TTC549 (cell line): Measurements from ENCODE around the gene DNAJC11.
"Not testable (repeated sequence)": the region's sequence is repeated elsewhere in the genome, so short reads cannot be mapped to it uniquely, and the experiment has no call there.

Experiments
- FAIRE-seq: peaks from 2 replicates; lab custom pipeline; 2012; peaks lifted over from hg19 to GRCh38; lab: Jason Lieb, UNC

DNAJC11 gene

DNA sequence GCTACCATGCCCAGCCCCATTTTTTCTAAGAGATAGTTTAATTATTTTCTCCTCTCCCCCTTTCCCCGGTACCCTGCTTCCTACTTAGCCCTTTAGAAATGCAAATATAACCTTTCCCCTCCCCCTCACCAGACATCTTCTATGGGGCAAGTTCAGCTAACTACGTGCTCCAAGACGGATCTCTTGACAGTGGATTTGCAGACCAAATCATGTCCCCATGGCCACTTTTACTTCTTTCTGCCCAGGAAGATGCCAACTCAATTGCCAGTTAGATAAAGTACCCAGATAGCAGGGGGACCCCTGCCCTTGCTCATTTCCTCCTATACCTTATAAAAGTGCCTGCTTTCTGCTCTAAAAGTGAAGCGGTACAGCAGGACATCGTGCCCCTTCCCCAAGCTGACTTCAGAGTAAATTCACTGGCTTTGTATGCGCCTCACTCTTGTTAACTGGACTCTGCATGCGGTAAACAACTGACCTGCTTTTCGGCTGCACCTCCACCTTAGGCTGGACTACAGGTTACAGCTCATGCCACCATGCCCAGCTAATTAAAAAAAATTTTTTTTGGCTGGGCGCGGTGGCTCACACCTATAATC, 7.4 kb downstream of the DNAJC11 start:
- no peak for FAIRE-seq

DNA sequence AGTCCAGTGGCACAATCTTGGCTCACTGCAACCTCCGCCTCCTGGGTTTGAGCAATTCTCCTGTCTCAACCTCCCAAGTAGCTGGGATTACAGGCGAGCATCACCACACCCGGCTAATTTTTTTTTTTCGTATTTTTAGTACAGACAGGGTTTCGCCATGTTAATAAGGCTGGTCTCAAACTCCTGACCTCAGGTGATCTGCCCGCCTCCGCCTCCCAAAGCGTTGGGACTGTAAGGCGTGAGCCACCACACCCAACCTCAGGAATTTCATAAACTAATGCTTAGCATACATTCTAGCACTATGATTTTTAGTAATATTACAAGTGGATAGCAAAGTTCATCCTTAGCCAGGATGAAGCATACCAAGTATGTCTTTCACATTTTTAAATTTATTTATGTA, 8.7 kb downstream of the DNAJC11 start:
- FAIRE-seq = no peak

DNA sequence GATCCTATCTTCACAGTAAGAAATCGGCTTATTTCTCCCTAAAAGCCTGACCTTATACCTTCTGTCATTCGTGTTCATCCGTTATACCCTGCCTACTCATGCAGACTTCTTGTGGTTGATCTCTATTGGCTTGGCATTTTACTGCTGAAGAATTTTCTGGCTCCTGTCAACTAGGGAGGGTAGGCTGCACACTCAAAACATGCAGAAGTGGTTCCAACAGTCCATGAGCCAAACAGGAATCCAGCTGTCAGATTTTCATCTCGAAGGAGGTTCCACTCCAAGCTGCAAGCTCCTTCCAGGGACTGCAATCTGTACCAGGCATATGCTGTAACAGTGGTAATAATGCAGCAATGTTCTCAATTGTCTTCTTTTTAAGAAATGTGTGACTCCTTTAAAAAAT, 10.1 kb downstream of the DNAJC11 start:
- no peak for FAIRE-seq

DNA sequence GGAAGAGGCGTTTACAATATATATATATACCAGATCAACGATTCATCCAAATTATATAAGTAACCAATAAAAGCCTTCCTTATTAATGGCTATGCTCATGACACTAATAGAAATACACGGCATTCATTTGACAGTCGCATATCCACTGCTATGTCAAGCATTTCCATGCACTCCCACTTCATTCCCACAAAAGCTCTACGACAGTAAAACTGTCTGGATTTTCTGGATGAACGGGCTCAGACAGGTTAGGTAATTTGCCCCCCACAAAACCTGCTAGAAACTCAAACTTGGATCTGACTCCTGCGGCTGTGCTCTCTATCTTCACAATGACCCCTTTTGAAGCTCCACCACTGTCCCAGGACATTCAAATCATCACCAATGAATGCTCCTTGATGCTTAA, 11.4 kb downstream of the DNAJC11 start:
- no peak for FAIRE-seq

DNA sequence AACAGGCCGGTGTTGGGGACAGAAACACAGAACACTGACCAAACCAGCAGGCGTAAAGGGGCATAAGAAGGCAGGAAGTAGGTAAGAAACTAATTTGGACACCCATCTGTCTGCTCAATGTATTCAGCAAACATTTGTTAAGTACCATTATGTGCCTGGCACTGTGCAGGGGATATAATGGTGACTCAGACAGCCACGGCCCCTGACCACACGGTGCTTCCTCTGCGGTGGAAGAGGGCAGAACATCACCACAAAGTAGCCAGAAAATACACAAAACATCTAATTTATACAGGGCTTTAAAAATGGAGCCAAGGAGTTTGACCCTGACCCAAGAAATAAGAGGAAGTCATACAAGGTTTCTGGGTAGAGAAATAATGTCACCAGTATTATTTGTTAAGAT, 12.9 kb downstream of the DNAJC11 start:
- no peak for FAIRE-seq

DNA sequence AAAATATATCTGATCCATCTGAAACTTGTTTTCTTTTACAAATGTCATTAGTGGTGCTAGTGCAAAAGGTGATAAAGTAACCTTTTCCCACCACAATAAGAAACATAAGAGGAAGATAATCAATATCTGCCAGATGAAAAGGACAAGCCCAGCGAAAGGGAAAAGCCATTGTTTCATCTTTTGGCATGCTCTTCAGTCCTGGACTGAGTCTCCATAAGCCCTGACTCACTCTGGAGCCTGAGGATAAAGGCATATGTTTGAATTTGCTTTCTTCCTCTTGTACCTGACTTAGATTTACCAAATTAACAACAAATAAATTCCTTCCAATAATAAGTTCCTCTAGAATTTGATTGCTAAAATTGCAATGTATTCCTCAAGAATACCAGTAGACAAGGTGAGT, 13.6 kb downstream of the DNAJC11 start:
- no peak for FAIRE-seq

DNA sequence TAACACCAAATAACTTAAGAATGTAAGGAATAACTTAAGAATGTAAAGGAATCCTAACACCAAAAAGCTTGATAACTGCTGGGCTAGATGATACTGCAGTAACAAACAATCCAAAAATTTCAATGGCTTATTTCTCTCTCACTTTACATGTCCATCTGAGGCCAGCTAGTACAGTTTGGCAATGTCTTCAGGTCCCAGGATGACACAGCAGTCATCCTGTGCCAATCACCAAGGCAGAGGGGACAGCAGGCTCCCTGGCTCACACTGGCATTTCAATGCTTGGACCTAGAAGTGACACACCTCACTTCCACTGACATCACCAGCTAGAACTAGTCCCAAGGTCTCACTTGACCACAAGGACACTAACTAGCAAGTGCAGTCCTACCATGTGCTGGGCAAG, 15.3 kb downstream of the DNAJC11 start:
- no peak for FAIRE-seq

DNA sequence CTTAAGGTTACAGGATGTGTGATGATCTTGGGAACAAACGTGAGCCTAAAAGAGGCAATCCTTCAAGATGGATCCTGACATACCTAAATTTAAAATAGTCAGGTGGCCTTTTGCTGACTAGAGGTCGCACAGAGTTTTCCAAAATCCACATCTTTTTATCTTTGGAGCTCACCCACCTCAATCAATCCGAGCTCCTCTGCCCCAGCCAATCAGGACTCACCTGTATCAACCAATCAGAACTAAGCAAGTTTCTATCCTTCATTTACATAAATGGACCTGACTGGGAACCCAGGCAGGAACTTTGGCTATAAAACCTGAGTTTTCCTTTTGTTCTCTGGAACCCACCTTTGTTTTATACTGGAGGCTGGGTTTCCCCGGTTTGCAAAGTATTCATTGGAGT, 16.2 kb downstream of the DNAJC11 start:
- no peak for FAIRE-seq

DNA sequence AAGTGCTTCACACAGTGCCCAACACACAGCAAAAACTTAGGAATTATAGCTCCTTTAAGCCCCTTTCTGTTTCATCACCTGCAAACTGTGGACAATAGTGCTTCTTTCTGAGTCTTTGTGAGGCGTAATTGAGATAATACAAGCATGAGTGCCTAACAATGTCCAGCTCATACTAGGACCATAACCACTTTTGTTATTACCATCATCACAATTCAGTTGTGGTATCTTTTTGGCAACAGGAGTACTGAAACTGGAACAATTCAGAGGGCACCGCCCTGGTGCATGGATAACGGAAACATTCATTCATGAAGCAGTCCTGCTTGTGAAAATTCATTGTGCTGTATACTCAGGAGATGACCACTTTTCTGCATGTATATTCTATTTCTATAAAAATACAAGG, 18.2 kb downstream of the DNAJC11 start:
- FAIRE-seq = no peak

DNA sequence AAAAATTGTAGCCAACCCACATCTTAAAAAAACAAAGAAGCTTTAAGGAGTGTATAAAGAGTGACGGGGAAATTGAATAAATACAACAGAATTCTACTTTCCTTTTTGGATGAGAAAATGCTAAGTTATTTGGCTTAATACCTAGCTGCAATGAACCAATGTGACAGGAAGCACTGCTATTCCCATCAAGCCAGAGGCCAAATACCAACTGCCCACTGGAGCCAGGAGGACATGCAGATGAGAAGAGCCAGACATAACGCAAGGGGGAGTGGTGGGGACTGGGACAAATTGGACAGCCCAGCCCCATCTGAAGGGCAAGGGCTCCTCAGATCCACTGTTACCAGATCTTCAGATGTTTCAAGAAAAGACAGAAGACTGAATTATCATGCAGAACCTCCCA, 25.7 kb downstream of the DNAJC11 start:
- no peak for FAIRE-seq

DNA sequence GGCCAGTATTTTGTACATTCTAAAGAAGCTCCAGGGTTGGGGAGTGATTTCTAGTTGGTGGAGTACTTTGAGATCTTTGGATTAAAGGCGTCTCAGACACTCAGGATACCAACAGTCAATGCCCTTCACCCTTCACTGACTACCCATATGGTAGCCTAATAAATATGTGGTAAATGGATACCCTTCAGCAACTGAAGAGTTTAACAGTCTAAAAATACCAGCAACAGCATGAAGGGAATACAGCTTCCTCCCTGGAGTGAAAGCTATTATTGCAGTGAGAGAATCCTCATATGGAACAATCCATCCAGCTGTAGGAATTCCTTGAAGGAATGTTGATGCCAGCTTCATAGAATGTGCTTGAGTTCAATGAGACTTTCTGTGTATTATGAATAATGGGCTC, 26.8 kb downstream of the DNAJC11 start:
- no peak for FAIRE-seq

DNA sequence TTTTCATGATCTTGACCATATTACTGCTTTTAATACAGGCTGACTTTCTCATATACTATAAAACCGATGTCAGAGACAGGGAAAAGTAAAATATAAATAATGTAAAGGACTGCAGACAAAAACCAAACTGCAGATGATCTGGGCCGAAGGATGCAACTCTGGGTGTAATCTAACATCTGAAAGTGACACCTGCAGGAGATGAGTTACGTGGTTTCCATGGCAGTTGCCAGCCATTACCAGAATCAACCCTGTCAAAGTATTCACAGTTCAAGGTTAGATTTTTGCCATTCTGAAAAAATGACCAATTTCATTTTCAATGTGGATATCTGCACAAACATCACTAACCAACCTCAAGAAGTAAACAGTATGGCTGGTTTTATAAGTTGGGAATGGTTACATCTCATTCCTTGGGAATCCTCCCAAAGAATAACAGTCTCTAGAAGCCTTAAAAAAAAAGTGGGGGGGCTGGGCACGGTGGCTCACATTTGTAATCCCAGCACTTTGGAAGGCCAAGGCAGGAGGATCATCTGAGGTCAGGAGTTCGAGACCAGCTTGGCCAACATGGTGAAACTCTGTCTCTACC, 27.7 kb downstream of the DNAJC11 start:
- FAIRE-seq = no peak

DNA sequence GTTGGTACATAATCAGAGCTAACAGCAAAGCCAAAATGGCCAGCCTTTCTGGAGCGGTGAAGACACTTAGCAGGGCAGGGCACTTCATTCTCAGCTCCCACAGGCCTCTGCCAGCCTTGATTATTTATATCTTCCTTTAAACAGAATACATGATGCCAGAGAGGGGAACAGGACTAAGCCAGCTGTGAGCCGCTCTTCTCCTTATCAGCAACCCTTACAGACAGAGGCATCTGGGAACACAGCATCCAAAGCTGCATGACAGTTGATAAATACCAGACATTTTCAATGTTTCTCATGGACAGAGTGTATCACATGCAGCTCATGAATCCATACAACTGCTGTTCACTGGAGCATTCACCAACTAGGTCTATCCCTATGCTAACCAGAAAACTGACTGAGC, 29.1 kb downstream of the DNAJC11 start:
- no peak for FAIRE-seq

DNA sequence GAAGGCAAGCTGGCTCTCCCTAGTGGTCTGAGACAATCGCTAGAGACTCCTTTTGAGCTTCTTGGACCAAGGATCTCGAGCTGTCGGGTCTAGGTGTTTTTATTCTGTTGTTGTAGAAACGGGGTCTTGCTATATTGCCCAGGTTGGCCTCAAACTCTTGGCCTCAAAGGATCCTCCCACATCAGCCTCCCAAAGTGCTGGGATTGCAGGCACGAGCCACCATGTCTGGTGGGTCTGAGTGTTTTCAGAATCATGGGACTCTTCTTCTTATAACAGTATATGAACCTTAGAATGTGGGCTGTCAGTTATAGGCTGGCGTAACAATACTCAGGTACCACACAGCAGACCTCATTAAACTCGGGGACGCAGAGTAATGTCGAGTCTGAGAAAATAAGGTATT, 33.1 kb downstream of the DNAJC11 start:
- no peak for FAIRE-seq

DNA sequence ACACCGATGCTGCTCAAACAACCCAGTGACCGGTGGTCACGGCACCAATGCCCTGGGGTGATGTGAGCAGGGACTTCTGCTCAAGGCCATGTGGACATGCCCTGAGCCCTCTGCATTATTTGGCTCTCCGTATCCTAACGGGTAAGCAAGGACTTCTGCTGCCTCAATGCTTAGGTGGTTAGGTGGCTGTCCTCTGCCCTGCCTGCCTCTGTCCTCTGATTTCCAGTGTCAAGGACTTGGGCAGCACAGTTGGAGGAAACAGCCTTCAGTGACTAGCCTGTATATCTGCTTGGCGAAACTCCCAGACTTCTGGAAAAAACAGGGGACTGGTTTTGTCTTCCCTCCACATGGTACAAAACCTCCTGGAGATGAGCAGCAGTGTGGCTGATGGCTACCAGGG, 34.5 kb downstream of the DNAJC11 start:
- FAIRE-seq = no peak

DNA sequence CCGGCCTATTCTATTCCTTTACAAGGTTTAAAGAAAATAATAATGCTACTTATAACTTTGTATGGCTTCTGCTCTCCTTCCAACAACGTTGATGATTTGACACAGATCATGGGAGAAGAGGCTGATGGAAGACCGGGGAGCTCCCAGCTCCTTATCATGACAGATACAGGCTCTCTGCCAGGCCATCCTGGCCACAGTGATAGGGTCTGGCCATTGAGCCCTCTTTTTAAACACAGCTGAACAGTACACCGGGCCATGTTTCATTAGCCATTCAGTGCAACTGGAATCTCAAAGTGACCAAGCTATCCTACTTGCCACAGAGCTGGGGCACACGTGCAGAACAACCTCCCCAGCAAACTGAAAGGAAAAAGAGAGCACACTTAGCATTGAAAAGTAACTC, 34.9 kb downstream of the DNAJC11 start:
- no peak for FAIRE-seq

DNA sequence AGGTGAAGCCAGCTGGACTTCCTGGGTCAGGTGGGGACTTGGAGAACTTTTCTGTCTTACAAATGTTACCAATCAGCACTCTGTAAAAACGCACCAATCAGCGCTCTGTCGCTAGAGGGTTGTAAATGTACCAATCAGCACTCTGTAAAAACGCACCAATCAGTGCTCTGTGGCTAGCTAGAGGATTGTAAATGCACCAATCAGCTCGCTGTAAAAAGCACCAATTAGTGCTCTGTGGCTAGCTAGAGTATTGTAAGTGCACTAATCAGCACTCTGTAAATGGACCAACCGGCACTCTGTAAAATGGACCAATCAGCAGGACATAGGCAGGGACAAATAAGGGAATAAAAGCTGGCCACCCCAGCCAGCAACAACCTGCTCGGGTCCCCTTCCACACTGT, 39.1 kb downstream of the DNAJC11 start:
- not testable (repeated sequence) for FAIRE-seq

DNA sequence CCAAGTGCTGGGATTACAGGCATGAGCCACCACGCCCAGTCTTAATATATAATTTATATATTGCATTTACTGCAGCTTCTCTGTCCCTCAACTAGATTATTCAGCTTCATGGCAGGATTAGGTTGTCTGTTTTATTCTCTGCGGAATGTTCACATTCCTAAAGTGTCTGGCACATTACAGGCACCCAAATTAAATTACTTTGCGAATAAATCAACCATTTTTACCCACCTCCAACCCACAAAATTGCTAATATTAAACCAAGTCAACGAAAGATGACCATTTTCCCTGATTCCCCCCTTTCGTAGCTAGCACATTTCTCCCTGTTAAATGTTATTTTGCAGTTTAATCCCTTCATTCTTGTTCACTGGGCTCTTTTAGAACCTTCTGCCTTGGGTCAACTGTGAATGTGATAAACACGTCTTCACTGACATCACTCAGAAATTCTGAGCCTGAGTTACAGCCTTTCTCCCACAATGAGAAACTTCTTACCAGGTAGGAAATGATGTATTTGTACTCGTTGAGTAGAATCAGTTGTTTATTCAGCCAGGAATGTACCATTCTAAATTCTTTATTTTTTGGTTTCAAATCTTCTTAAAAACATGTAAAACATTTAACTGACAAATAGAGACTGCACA, 41.1 kb downstream of the DNAJC11 start:
- FAIRE-seq = no peak

DNA sequence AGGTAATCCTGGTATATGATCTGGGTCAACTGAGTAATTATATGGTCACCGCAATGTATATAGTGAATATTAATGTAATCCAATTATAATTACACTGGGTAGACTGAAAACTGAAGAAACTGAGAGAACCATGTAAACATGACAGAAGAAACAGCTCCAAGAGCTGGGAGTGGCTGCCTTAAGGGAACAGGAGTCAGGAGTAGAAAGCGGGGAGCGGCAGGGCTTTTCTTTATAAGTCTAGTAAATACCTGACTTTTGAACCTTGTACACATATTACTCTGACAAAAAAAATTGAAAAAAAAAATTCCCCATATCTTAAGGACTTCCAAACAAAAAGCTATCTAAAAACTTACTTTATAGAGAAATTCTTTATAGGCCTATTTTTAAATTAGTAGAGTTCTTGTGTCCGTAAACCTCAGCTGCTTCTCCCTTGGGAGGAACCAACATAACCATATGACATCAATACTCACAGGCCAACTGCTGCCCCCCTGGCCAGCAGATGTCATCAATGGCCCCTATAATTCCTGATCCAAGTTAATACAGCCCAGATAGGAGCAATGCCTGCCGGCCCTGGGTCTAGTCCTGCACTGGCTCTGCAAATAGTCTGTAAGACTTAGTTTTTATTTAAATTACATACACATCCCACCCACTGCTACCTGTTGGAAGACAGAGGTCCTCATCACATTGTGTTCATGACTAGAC, 43.1 kb downstream of the DNAJC11 start:
- FAIRE-seq = no peak

DNA sequence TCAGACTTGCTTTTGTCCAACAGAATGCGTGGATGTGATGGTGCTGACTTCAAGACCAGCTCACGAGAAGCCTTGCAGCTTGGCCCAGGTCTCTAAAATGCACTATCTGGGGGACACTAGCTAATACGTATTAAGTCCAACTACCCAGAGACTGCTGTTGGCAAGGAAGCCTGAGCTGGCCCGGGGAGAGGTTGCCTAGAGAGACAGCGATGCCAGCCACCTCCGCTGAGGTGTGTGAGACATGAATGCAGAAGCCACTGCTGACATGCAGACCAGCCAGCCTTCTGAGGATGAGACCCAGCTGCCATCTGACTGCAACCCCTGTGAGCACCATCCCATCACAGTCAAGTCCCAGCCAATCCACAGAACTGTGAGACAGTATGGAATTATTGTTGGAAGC, 44.5 kb downstream of the DNAJC11 start:
- no peak for FAIRE-seq

DNA sequence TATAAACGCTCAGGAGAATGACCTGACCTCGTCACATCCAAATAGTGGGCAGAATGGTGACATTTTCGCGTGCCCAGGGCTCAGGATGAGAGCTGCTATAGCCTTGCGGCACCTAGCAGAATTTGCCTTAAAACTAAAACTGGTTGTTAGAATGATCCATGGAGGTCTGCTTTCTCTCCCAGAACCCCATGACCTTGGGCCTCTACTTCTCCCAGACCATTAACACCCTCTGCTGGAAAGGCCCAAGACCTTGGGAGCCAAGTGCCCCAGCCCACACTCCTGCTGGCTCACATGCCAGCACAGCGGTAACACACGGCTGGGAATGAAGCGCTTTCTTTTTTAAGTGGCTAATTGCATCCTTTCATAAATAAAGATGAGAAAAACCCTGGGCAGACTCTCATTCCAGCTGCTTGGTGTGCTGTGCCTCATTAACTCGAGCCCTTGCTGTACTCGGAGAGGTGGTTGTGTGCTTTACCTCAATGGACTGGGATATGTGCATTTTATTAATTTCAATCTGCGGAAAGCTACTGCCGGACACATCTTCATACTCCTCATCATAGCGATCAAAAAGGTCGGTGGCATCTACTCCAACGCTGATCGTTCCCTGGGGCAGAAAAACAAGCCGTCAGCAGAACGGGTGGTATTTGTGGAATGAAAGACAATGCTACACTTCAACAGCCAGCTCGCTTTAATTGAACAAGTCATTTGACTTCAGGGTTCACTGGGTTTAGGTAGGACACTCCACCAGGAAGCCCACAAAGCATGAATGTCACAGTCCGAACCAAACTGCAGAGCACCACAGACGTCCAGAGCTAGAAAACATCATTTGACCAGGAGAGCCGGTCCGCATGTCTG, 48.0 kb downstream of the DNAJC11 start:
- FAIRE-seq = no peak

DNA sequence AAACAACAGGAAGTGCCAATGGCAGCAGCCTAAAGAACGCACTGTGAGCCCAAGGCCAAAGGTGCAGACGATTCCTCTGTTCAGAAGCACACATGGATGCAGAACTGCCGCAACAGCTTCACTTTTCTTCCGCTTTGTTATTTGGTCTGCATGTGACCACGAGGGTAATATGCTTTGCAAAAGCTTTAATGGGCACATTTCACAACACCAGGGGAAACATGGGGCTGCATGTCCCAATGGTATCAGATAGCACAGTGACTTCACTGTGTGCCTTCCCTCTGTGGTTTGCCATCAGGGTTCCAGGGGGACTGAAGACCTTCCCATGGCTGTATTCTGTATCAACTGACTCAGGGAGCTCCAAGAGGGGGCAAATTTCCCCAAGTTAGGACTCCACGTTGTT, 48.6 kb downstream of the DNAJC11 start:
- FAIRE-seq = no peak

DNA sequence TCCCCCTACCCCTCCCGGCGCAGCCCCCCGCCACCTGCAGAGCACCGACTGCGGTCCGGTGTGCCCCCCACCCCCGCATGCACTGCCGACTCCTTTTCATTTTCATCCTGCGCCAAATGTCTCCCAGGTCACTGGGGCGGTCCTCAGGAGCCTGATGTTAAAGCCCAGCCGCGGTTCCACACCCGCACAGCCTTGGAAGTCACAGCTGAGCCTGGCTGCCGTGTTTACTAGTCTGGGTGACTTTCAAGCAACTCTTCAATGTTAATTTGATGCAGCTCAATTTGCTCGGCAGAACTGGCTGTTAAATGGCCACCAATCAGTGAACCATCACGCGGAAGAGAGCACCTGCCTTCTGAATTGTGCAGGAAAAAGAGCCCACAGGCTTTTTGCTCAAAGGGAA, 49.7 kb downstream of the DNAJC11 start:
- no peak for FAIRE-seq
